PC-9 (cell line): Measurements from ENCODE around the gene CCDC154. TPM values are rescaled to one million over a fixed set of nuclear protein-coding genes. Genes with fewer than 3 reads are reported as not detected.
"Not testable (repeated sequence)": the region's sequence is repeated elsewhere in the genome, so short reads cannot be mapped to it uniquely, and the experiment has no call there.

Experiments
- BruUV-seq: library from RNA; stranded (reverse); fragments of 400-500 nt; replicated peaks from 2 replicates; lab custom pipeline; 2021; lab: Mats Ljungman, UMichigan
- CTCF ChIA-PET: fragments of 300-600 bp; sonication (Branson Sonifier 250); formaldehyde crosslinking; loops from one replicate; lab custom pipeline; 2022; ENCODE audit warnings: antibody characterized with exemption; lab: Charles Lee
- POLR2A ChIA-PET: fragments of 300-600 bp; sonication (Branson Sonifier 250); formaldehyde crosslinking; loops from one replicate; lab custom pipeline; 2022; ENCODE audit warnings: antibody characterized with exemption; ENCODE audit not compliant: unreplicated experiment; lab: Charles Lee
- DNase-seq, 2 experiments: peaks; one replicate each; pipeline versions ENCODE4 v3.0.0 to v3.0.0-alpha.2; 2015 to 2022; ENCODE audit warnings: mixed read lengths in 1 of 2
- H2AFZ ChIP-seq: fragments of 200-600 bp; sonication (generic); 2 replicates; pipeline ENCODE4 v1.8.1; 2017; ENCODE audit warnings: antibody characterized with exemption
- H3F3A ChIP-seq: fragments of 200-600 bp; sonication (generic); 2 replicates; pipeline ENCODE4 v1.8.1; 2017; ENCODE audit warnings: antibody characterized with exemption, mild to moderate bottlenecking, low read depth; ENCODE audit not compliant: insufficient read depth
- H3K27ac ChIP-seq: fragments of 200-600 bp; sonication (generic); 2 replicates; pipeline ENCODE4 v1.6.1; 2016; ENCODE audit warnings: mixed run types
- H3K27me3 ChIP-seq: fragments of 200-600 bp; sonication (generic); 2 replicates; pipeline ENCODE4 v1.6.1; 2016; ENCODE audit warnings: low read depth, mixed run types; ENCODE audit not compliant: insufficient read depth
- H3K36me3 ChIP-seq: fragments of 200-600 bp; sonication (generic); 2 replicates; pipeline ENCODE4 v1.6.1; 2016; ENCODE audit warnings: low read depth, mixed run types
- H3K4me1 ChIP-seq: fragments of 200-600 bp; sonication (generic); replicated peaks from 2 replicates; pipeline ENCODE4 v1.6.1; 2016; ENCODE audit warnings: mixed run types; ENCODE audit not compliant: insufficient read depth
- H3K4me2 ChIP-seq: fragments of 200-600 bp; sonication (generic); 2 replicates; pipeline ENCODE4 v1.6.1; 2017; ENCODE audit warnings: mixed run types
- H3K4me3 ChIP-seq: fragments of 200-600 bp; sonication (generic); 2 replicates; pipeline ENCODE4 v1.6.1; 2016; ENCODE audit warnings: mixed run types
- H3K79me2 ChIP-seq: fragments of 200-600 bp; sonication (generic); 2 replicates; pipeline ENCODE4 v1.6.1; 2017; ENCODE audit warnings: low read depth, mixed run types
- H3K9me2 ChIP-seq: fragments of 200-600 bp; sonication (generic); 2 replicates; pipeline ENCODE4 v1.8.1; 2017; ENCODE audit warnings: mild to moderate bottlenecking; ENCODE audit not compliant: insufficient read depth
- H3K9me3 ChIP-seq: fragments of 200-600 bp; sonication (generic); 2 replicates; pipeline ENCODE4 v1.8.1; 2016; ENCODE audit warnings: low read depth; ENCODE audit not compliant: insufficient read depth
- H4K20me1 ChIP-seq: fragments of 200-600 bp; sonication (generic); 2 replicates; pipeline ENCODE4 v1.8.1; 2017; ENCODE audit not compliant: insufficient read depth
- EZH2 ChIP-seq: fragments of 200-600 bp; sonication (generic); IDR thresholded peaks from 2 replicates; pipeline ENCODE4 v1.8.0; 2017; ENCODE audit warnings: antibody characterized with exemption, low read depth
- intact Hi-C: fragments of 100-400 bp; cut with micrococcal nuclease; formaldehyde crosslinking; loops from one replicate; pipeline ENCODE4 v1.10.0; 2022; ENCODE audit not compliant: unreplicated experiment
- total RNA-seq: library from RNA; stranded (reverse); gene quantifications from 2 replicates; pipeline ENCODE4 v1.2.3, GENCODE V29; 2021
- TF ChIP-seq, protein P1 (sequence below): fragments of 200-600 bp; sonication (generic); conservative IDR thresholded peaks from 2 replicates; pipeline ENCODE4 v1.6.1; 2017; ENCODE audit warnings: mixed run types, antibody characterized with exemption, mild to moderate bottlenecking, moderate library complexity

Gene CCDC154
- total RNA-seq, 1 experiment from 2014 or later: 2.4 TPM

DNA sequence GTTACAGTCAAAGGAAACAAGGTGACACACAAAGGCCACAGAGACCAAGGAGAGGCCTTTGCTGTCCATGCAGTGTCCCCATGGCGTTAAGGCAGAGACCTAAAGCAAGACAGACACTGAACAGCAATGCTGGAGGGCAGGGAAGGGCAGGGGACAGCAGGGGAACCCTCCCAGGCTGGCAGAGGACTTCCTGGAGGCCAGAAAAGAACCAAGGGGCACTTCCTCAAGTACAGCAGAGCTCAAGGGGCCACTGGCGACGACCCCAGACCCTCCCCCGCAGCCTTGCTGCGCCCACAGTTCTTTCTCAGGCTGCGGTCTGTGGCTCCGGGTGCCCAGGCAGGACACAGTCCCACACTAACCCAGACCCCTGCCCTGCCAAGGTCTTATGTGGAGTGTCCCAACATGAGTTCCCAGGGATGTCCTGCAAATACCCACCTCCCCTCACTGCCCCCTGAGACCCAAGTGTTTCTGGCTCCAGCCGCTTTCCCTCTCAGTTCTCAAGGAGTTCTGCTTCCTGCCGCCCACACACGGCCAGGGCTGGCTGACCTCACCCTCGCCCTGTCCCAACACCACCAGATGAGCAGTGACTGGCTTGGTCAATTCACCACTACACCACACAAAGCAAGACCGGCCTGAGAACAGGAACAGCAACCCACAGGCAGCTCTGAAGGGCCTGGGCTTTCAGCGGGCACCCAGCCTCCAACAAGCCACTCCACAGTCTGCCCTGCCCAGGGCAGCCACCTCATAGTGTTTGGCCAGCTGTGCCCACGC, 26.3 kb upstream of the CCDC154 start:
- no peaks in the 10 kb centered on the region for H3K27me3 ChIP-seq
- intact Hi-C loops: no loop called here
- TF ChIP-seq EZH2: no peak
- TF ChIP-seq, protein P1, sequence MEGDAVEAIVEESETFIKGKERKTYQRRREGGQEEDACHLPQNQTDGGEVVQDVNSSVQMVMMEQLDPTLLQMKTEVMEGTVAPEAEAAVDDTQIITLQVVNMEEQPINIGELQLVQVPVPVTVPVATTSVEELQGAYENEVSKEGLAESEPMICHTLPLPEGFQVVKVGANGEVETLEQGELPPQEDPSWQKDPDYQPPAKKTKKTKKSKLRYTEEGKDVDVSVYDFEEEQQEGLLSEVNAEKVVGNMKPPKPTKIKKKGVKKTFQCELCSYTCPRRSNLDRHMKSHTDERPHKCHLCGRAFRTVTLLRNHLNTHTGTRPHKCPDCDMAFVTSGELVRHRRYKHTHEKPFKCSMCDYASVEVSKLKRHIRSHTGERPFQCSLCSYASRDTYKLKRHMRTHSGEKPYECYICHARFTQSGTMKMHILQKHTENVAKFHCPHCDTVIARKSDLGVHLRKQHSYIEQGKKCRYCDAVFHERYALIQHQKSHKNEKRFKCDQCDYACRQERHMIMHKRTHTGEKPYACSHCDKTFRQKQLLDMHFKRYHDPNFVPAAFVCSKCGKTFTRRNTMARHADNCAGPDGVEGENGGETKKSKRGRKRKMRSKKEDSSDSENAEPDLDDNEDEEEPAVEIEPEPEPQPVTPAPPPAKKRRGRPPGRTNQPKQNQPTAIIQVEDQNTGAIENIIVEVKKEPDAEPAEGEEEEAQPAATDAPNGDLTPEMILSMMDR: no peak
- H3K79me2 ChIP-seq: peaks cover 68% of the 10 kb centered on the region
- H3K9me2 ChIP-seq: no peaks in the 10 kb centered on the region
- H3K9me3 ChIP-seq: no peaks in the 10 kb centered on the region
- DNase-seq: no peak
- H2AFZ ChIP-seq: no peak overlapping the region
- H3F3A ChIP-seq: no peaks in the 10 kb centered on the region
- ChIA-PET CTCF (no interaction called here), POLR2A (interaction anchor here (0.6 kb wide), 1 partner anchor 312 kb away, joined by 3 read pairs; no protein-coding TSS in a partner anchor)
- H3K36me3 ChIP-seq: no peaks in the 10 kb centered on the region
- no TSS peak for BruUV-seq
- H4K20me1 ChIP-seq: peaks cover 33% of the 10 kb centered on the region
- no peak overlapping the region for H3K4me3 ChIP-seq
- H3K4me2 ChIP-seq: no peak overlapping the region
- no peak overlapping the region for H3K27ac ChIP-seq
- peaks cover 14% of the 10 kb centered on the region for H3K4me1 ChIP-seq

DNA sequence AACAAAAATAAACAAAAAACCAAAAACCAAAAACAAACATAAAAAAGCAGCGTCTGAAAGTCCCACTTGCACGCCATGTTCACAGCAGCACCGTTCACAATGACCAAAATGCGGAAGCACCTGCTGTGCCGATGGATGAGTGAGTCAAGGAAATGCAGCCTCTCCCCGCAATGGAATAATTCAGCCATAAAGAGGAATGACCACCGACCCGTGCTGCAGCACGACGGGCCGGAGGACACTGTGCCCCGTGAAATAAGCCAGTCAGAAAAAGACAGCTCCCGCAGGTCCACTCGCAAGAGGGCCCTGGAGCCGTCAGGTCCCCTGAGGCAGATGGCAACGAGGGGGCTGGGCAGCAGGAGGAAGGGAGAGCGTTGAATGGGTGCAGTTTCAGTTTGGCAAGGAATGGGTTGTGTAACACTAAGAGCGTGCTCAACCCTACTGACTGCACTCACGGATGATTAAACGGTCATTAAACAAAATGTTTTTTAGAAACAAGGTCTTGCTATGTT, 25.4 kb upstream of the CCDC154 start:
- Histone ChIP-seq H2AFZ (no peak overlapping the region), H3K27me3 (no peaks in the 10 kb centered on the region), H3K27ac (no peak overlapping the region), H4K20me1 (peaks cover 33% of the 10 kb centered on the region), H3F3A (no peaks in the 10 kb centered on the region), H3K4me1 (peaks cover 11% of the 10 kb centered on the region), H3K9me2 (no peaks in the 10 kb centered on the region), H3K79me2 (peaks cover 68% of the 10 kb centered on the region), H3K9me3 (no peaks in the 10 kb centered on the region), H3K36me3 (no peaks in the 10 kb centered on the region), H3K4me2 (no peak overlapping the region), H3K4me3 (no peak overlapping the region)
- no TSS peak for BruUV-seq
- TF ChIP-seq EZH2: no peak
- TF ChIP-seq, protein P1: no peak
- DNase-seq: no peak
- intact Hi-C loops: no loop called here
- POLR2A ChIA-PET: no interaction called here
- CTCF ChIA-PET: no interaction called here

DNA sequence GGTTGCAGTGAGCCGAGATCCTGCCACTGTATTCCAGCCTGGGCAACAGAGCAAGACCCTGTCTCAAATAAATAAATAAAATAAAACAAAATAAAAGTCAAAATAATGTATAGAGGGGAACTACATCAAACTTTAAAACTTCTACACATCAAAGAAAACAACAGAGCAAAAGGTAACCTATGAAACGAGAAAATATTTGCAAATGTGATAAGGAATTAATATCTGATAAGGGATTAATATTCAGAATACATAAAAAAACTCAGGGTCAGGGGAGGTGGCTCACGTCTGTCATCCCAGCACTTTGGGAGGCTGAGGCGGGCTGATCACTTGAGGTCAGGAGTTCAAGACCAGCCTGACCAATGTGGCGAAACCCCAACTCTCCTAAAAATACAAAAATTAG, 24.8 kb upstream of the CCDC154 start:
- H4K20me1 ChIP-seq: peaks cover 33% of the 10 kb centered on the region
- H3F3A ChIP-seq, DNase-seq, intact Hi-C loops, H3K4me2 ChIP-seq, BruUV-seq, H3K36me3 ChIP-seq, H3K9me2 ChIP-seq, POLR2A ChIA-PET, H3K9me3 ChIP-seq, H3K27me3 ChIP-seq, H3K4me3 ChIP-seq, H2AFZ ChIP-seq, H3K27ac ChIP-seq, CTCF ChIA-PET: not testable (repeated sequence)
- H3K79me2 ChIP-seq: peaks cover 65% of the 10 kb centered on the region
- H3K4me1 ChIP-seq: peaks cover 11% of the 10 kb centered on the region
